Heart left ventricle (tissue), 13 donors: ENCODE results near the gene RNPS1.
A peak's percentile ranks its signal among the peaks of the same experiment; 100 is the strongest.

Source experiments
- CTCF ChIP-seq, 12 donors: fragments of 200-600 bp; sonication (generic) in 4 of 12; IDR thresholded peaks; one replicate each; pipeline versions ENCODE4 v1.5.0 to v1.8.0; 2018 to 2022; ENCODE audit warnings: antibody characterized with exemption in 12 of 12, mild to moderate bottlenecking in 5 of 12
- POLR2A ChIP-seq, 2 donors: fragments of 450-650 bp; IDR thresholded peaks; one replicate each; pipeline ENCODE4 v1.6.1; 2017; ENCODE audit warnings: antibody characterized with exemption in 2 of 2, mild to moderate bottlenecking in 2 of 2, moderate library complexity in 2 of 2
- donor health status: ischemic (EF 13 %, LVEDD 7.1; RV severe dilation, severe dysfunction).
- donor health status: DM: no; HTN: yes; CAD: no.
- donor health status: DM: no; HTN: no; CAD: no.
- donor health status: ischemic (EF 25% LVEDD 6.9; RV normal size, moderate dysfunction).
- donor health status: ischemic (EF 25% LVEDD 5.7; RV mildly dilated, moderate dysfunction).
- donor health status: ischemic (EF 35%, LVEDD 5.7; RV mildly dilated, moderate dysfunction).
- donor health status: nonischemic (EF 11% LVEDD 7.7; RV severe dilation, severe dysfunction).
- donor health status: DM: yes; HTN: yes; CAD: no.
- donor health status: PGD.
- donor health status: ischemic (EF 29% LVEDD 5.4; RV normal size, mild dysfunction).
- donor health status: nonischemic (EF 23%, LVEDD 6.1; RV moderate dilation, normal function).

DNA sequence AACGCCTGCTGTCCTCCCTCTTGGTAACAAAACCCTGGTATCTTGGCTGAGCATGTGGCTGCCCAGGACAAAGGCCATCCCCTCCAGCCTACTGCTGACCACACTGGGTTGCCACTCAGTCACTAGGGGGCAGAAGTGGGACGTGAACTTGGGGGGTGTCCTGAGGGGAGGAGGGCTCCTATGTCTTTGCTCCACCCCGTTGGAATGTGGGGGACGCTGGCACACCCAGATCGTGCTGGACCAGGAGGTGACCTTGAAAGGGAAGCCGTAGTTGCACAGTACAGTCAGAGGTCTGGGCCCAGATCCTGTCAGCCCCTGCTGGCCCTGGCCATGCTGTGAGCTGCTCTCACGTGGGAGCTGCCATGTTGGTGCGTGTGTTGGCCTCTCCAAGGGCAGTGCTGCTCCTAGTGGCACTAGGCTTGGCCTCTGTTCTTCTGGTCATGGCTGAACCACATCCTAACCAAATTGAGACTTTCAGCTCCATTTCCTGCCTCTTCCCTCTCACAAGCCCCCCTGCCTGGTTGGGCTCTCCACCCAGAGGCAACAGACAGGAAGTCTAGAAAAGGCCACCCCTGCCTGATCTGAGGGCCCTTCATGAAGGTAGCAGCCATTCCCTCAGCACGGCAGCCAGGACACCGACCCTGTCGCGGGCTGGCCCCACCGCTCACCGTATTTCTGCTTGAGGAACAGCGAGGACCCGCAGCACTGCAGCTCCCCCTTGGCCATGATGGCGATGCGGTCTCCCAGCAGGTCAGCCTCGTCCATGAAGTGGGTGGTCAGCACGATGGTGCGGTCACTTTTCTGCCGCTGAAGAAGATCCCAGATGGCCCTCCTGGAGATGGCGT is 29.0 kb upstream of the RNPS1 start:
- TF ChIP-seq CTCF (IDR thresholded peaks at IDR 0.05) (peak in 10 of 12 donors; percentile 17 to 52 (median 33)), POLR2A (IDR thresholded peaks at IDR 0.05) (no peak)
